Measurements from ENCODE around the gene CAMK2A.

DNA sequence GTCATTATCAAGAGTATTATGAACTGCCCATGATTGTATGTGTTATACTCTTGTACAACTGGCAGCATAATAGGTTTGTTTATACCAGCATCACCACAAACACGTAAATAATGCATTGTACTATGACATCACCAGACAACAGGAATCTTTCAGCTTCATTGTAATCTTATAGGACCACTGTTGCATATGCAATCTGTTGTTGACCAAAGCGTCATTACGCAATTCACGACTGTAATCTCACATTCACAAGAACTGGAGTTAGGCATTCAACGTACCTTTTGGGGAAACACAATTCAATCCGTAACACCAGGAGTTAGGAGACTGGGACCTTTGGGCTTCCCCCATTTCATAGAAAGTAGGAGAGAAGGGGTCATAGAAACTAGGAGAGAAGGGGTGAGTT, 33.5 kb upstream of the CAMK2A start:
- TF ChIP-seq CTCF (IDR thresholded peaks at IDR 0.05) (no peak), POLR2A (IDR thresholded peaks at IDR 0.05) (no peak)

Measured in Peyer's patch (tissue), 4 donors.